ENCODE results near the gene GNPAT. TPM values are rescaled to one million over a fixed set of nuclear protein-coding genes. Genes with fewer than 3 reads are reported as not detected.
A peak's percentile ranks its signal among the peaks of the same experiment; 100 is the strongest.

GNPAT gene
- total RNA-seq, 1 experiment from 2014 or later = 42.8 TPM

DNA sequence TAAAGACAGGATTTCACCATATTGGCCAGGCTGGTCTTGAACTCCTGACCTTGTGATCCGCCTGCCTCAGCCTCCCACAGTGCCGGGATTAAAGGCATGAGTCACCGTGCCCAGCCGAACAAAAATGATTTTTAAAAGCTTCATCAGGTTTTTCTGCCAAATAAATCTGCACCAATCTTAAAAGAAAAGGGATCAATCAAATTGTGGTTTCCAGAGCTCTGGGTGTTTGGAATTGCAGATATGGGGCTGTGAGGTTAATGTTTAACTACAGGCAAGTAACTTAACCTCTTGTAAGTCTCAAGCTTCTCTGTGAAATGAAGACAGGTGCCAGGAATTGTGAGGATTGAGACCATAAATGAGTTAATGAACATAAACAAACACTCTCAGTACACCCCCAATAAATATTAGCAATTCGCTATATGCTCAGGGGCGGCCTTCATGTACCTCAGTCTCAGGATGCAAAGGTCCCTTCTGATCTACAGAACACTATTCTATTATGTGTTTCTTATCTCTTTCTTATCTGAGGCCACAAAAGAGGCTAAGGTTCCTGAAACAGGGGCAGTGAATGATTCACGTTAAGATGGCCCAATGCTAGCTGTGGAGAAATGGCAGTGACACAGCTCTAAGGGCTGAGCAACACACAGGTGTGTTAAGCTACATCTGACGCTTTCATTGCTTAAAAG lies 7.1 kb upstream of the GNPAT start:
- RAD21 ChIA-PET (ENCODE audit: low non-redundant PET in 1 of 2, low total read pairs in 2 of 2, uncharacterized antibody in 2 of 2, unreplicated experiment in 2 of 2) = no interaction called here
- Histone ChIP-seq H3K36me3 (ENCODE audit: control insufficient read depth in 1 of 2, insufficient read depth in 2 of 2, low read length in 2 of 2) (peaks cover 10 to 11% of the 10 kb centered on the region in 2 experiments), H3K9ac (ENCODE audit: low read length) (no peak overlapping the region), H3K9me2 (ENCODE audit: insufficient read depth) (no peaks in the 10 kb centered on the region), H3K4me2 (ENCODE audit: low read length) (peak overlapping the region; percentile 49), H2AFZ (ENCODE audit: low read depth, low read length, poor library complexity, severe bottlenecking) (no peak overlapping the region), H3K27me3 (ENCODE audit: insufficient read depth, low read length) (no peaks in the 10 kb centered on the region), H3K4me3 (replicated peaks in 1 of 2; ENCODE audit: low read depth in 1 of 2, low read length in 2 of 2) (peak overlapping the region in 1 of 2 experiments; percentile 6; a peak in 1 of 4 replicates), H3K9me3 (ENCODE audit: control insufficient read depth in 1 of 2, insufficient read depth in 1 of 2, low read depth in 1 of 2, low read length in 2 of 2) (no peaks in the 10 kb centered on the region), H3K79me2 (ENCODE audit: insufficient read depth, low read length) (peaks cover 41% of the 10 kb centered on the region), H4K20me1 (ENCODE audit: insufficient read depth) (no peaks in the 10 kb centered on the region), H3K27ac (ENCODE audit: low read depth, low read length) (peak overlapping the region; percentile 77), H3K4me1 (ENCODE audit: control insufficient read depth in 1 of 2, insufficient read depth in 2 of 2, low read length in 2 of 2) (peaks cover 24 to 49% of the 10 kb centered on the region in 2 experiments)
- CTCF ChIA-PET = no interaction called here
- TF ChIP-seq ZNF274 (IDR thresholded peaks at IDR 0.05; ENCODE audit: low read depth, low read length) (no peak), EZH2phosphoT487 (IDR thresholded peaks at IDR 0.05; ENCODE audit: borderline replicate concordance) (no peak), POLR2AphosphoS5 (IDR thresholded peaks at IDR 0.05; ENCODE audit: low read depth, low read length) (no peak), SRF (IDR thresholded peaks at IDR 0.05; ENCODE audit: low read depth) (peak; percentile 17; the same call in 1 of the 2 replicates), ELF1 (IDR thresholded peaks at IDR 0.05; ENCODE audit: borderline replicate concordance, low read depth) (no peak), CEBPB (IDR thresholded peaks at IDR 0.05; ENCODE audit: low read depth) (peak; percentile 35; the same call in 1 of the 2 replicates), POLR2A (IDR thresholded peaks at IDR 0.05; ENCODE audit: borderline replicate concordance, extremely low read depth, insufficient read depth, insufficient read length) (no peak), FOSL1 (IDR thresholded peaks at IDR 0.05; ENCODE audit: low read depth) (peak; percentile 51; the same call in 1 of the 2 replicates), EGR1 (IDR thresholded peaks at IDR 0.05; ENCODE audit: low read depth) (no peak), SP1 (IDR thresholded peaks at IDR 0.05; ENCODE audit: low read depth) (peak; percentile 36; the same call in 1 of the 2 replicates), JUND (IDR thresholded peaks at IDR 0.05) (peak; percentile 49), SIN3A (IDR thresholded peaks at IDR 0.05; ENCODE audit: low read depth) (no peak), YY1 (IDR thresholded peaks at IDR 0.05; ENCODE audit: extremely low read depth, insufficient replicate concordance, low read depth, low read length) (no peak), CBX3 (IDR thresholded peaks at IDR 0.05; ENCODE audit: low read depth) (0 out of 2 replicates have a peak, but pooled peaks have one; percentile 2)
- TF ChIP-seq, protein P1, sequence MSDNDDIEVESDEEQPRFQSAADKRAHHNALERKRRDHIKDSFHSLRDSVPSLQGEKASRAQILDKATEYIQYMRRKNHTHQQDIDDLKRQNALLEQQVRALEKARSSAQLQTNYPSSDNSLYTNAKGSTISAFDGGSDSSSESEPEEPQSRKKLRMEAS (IDR thresholded peaks at IDR 0.05) = no peak
- TF ChIP-seq, protein P2, sequence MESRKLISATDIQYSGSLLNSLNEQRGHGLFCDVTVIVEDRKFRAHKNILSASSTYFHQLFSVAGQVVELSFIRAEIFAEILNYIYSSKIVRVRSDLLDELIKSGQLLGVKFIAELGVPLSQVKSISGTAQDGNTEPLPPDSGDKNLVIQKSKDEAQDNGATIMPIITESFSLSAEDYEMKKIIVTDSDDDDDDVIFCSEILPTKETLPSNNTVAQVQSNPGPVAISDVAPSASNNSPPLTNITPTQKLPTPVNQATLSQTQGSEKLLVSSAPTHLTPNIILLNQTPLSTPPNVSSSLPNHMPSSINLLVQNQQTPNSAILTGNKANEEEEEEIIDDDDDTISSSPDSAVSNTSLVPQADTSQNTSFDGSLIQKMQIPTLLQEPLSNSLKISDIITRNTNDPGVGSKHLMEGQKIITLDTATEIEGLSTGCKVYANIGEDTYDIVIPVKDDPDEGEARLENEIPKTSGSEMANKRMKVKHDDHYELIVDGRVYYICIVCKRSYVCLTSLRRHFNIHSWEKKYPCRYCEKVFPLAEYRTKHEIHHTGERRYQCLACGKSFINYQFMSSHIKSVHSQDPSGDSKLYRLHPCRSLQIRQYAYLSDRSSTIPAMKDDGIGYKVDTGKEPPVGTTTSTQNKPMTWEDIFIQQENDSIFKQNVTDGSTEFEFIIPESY (IDR thresholded peaks at IDR 0.05; ENCODE audit: extremely low read depth, insufficient replicate concordance, low read length) = no peak
- DNase-seq (ENCODE audit: low read depth, low spot score) (peak; percentile 75), ATAC-seq (peak; percentile 79)
- intact Hi-C loops (cut with micrococcal nuclease) = no loop called here
- BruUV-seq (replicated peaks) = no TSS peak
- POLR2A ChIA-PET = no interaction called here
